ENCODE measurements around the gene TARP.
"Not testable (repeated sequence)": the region's sequence is repeated elsewhere in the genome, so short reads cannot be mapped to it uniquely, and the experiment has no call there.

TARP gene

GRCh38 chr7:38276096-38276877, 2.9 kb upstream of the TARP start:
- Mint-ChIP-seq H3K27ac (no peak overlapping the region), H3K4me1 (peaks cover 8% of the 10 kb centered on the region), H3K27me3 (ENCODE audit: low read depth) (no peaks in the 10 kb centered on the region), H3K4me3 (no peak overlapping the region), H3K36me3 (ENCODE audit: low read depth) (no peaks in the 10 kb centered on the region), H3K9me3 (no peaks in the 10 kb centered on the region)
- no peak for TF ChIP-seq CTCF (IDR thresholded peaks at IDR 0.05; ENCODE audit: unreplicated experiment in 3 of 3)

- Mint-ChIP-seq H3K9me3 (no peaks in the 10 kb centered on the region), H3K4me3 (no peak overlapping the region), H3K27ac (no peak overlapping the region), H3K36me3 (ENCODE audit: low read depth) (no peaks in the 10 kb centered on the region), H3K4me1 (peaks cover 6% of the 10 kb centered on the region), H3K27me3 (ENCODE audit: low read depth) (no peaks in the 10 kb centered on the region)
- no peak for TF ChIP-seq CTCF (IDR thresholded peaks at IDR 0.05; ENCODE audit: unreplicated experiment in 3 of 3)
These were observed 1.6 kb upstream of the TARP start for GRCh38 chr7:38274927-38275620.

GRCh38 chr7:38274486-38274885, 1.1 kb upstream of the TARP start:
- Mint-ChIP-seq H3K27me3 (ENCODE audit: low read depth) (no peaks in the 10 kb centered on the region), H3K27ac (no peak overlapping the region), H3K9me3 (no peaks in the 10 kb centered on the region), H3K4me3 (no peak overlapping the region), H3K36me3 (ENCODE audit: low read depth) (no peaks in the 10 kb centered on the region), H3K4me1 (peaks cover under 1% of the 10 kb centered on the region)
- no peak for TF ChIP-seq CTCF (IDR thresholded peaks at IDR 0.05; ENCODE audit: unreplicated experiment in 3 of 3)

- not testable (repeated sequence) for H3K27ac Mint-ChIP-seq; H3K4me3 Mint-ChIP-seq; H3K9me3 Mint-ChIP-seq; H3K27me3 Mint-ChIP-seq (ENCODE audit: low read depth); H3K36me3 Mint-ChIP-seq (ENCODE audit: low read depth); H3K4me1 Mint-ChIP-seq
These were observed 3.0 kb downstream of the TARP start for GRCh38 chr7:38270405-38270804.

DNA sequence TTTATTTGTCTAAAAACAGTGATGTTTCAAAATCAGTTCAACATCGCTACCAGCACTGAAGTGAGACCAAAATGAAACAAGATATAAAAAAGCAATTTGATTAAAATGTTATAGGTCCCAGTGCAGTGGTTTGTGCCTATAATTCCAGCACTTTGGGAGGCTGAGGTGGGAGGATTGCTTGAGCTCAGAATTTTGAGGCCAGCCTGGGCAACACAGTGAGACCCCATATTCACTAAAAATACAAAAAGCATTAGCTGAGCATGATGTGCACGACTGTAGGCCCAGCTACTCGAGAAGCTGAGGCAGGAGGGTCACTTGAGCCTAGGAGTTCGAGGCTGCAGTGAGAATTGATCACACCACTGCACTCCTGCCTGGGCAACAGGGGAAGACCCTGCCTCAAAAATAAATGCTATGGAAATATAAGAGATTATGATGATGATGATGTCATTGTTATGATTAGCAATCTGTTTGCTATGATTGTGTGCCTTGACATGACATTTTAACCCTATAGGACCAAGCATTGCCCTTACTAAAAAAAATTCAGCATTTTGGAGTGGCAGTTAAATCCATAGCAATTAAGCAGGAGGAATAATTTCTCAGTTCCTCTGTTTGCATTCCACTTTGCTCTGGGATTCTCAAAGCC, 3.6 kb downstream of the TARP start:
- H3K4me1 Mint-ChIP-seq; H3K27ac Mint-ChIP-seq; H3K4me3 Mint-ChIP-seq; H3K9me3 Mint-ChIP-seq; H3K36me3 Mint-ChIP-seq (ENCODE audit: low read depth); H3K27me3 Mint-ChIP-seq (ENCODE audit: low read depth): not testable (repeated sequence)

DNA sequence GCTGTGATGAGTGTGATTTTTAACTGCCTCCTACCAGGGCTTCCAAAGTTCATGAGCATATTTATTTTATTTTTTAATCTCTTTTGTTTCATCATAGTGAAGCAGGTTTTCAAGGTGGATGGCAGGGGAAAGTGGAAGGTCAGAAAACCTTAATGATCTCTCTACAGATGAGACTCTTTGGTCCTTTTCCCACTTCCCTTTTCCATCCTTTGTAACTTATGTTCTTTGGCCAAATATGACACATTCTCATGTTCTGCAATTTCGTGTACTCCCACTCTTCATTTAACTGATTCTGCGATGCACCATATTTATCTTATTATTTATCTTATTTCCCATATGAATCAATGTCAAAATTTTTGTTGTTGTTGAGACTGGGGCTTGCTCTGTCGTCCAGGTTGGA, 7.5 kb downstream of the TARP start:
- H3K9me3 Mint-ChIP-seq; H3K36me3 Mint-ChIP-seq (ENCODE audit: low read depth); H3K4me3 Mint-ChIP-seq; H3K4me1 Mint-ChIP-seq; H3K27ac Mint-ChIP-seq; H3K27me3 Mint-ChIP-seq (ENCODE audit: low read depth): not testable (repeated sequence)

DNA sequence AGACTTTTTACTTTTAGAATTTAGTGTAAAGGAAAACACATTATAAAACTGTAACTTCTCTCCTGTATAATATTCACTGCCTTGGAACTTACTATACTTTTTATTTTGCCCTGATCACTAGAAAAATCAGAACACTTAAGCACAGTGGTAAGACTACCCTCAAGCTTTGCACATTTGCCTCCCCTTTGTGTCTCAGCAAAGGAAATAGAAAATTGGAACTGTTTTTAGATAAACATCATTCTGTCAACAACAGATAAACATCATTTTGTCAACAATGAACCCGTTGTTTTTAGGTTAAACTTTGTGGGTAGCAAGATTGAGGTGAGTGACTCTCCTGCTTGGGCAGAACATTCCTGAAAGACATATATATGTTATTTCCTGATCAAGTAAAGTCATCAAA, 8.8 kb downstream of the TARP start:
- H3K9me3 Mint-ChIP-seq; H3K4me1 Mint-ChIP-seq; H3K36me3 Mint-ChIP-seq (ENCODE audit: low read depth); H3K27me3 Mint-ChIP-seq (ENCODE audit: low read depth); H3K4me3 Mint-ChIP-seq; H3K27ac Mint-ChIP-seq: not testable (repeated sequence)

DNA sequence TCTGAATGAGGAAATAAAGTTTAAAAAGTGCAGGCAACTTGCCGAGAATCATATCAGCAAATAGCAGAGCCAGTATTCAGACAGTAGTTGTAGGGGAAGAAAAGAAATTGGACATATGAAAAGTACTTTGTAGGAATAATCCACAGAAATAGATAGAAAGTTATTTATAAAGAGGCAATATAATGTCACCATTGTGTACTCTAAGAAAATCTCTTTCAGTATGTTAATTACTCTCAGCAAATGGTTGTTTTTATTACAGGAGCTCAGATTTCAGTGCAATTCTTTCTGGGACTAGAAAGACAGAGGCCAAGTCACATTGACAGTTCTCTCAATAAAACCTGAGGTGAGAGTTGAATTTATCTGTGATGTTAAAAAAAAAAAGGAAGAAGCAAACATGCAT, 10.2 kb downstream of the TARP start:
- not testable (repeated sequence) for H3K4me3 Mint-ChIP-seq; H3K36me3 Mint-ChIP-seq (ENCODE audit: low read depth); H3K9me3 Mint-ChIP-seq; H3K4me1 Mint-ChIP-seq; H3K27ac Mint-ChIP-seq; H3K27me3 Mint-ChIP-seq (ENCODE audit: low read depth)

All from nephron (organoid).